K562 (cell line): Measurements from ENCODE around the gene RSPH6A. TPM values are rescaled to one million over a fixed set of nuclear protein-coding genes. Genes with fewer than 3 reads are reported as not detected.

Source experiments
- ATF7 ChIP-seq: fragments of 450-650 bp; IDR thresholded peaks from 2 replicates; pipeline ENCODE4 v1.7.1; 2014; ENCODE audit warnings: mild to moderate bottlenecking, moderate library complexity
- BHLHE40 ChIP-seq: IDR thresholded peaks from 2 replicates; pipeline ENCODE4 v1.6.1; 2011; ENCODE audit warnings: low read length, improper control_type of control experiment
- BMI1 ChIP-seq: fragments of 150-350 bp; IDR thresholded peaks from 2 replicates; pipeline ENCODE4 v1.6.1; 2014; ENCODE audit warnings: low read length
- CEBPG ChIP-seq, 3 experiments: fragments of 200-800 bp in 1 of 3; sonication (Bioruptor generic) in 1 of 3; sonication (generic) in 1 of 3; formaldehyde crosslinking in 1 of 3; IDR thresholded peaks in 2 of 3; conservative IDR thresholded peaks in 1 of 3; 2 replicates each; pipeline versions ENCODE4 v1.6.1 to v1.8.0; 2016 to 2022; ENCODE audit warnings: missing compliant biosample characterization in 2 of 3, missing genetic modification characterization in 2 of 3, mild to moderate bottlenecking in 1 of 3, missing genetic modification reagents in 1 of 3
- CHCHD3 ChIP-seq: fragments of 250-450 bp; sonication (Bioruptor Pico); IDR thresholded peaks from 2 replicates; pipeline ENCODE4 v2.1.2; 2022; ENCODE audit warnings: mild to moderate bottlenecking
- CREB3 ChIP-seq: fragments of 450-650 bp; conservative IDR thresholded peaks from 2 replicates; pipeline ENCODE4 v1.6.1; 2016; ENCODE audit warnings: missing genetic modification characterization, low read depth, mild to moderate bottlenecking, missing compliant biosample characterization, moderate library complexity
- CREM ChIP-seq: IDR thresholded peaks from 2 replicates; pipeline ENCODE4 v1.6.1; 2014; ENCODE audit warnings: antibody characterized with exemption, low read depth
- HCFC1 ChIP-seq: IDR thresholded peaks from 2 replicates; pipeline ENCODE4 v1.6.1; 2012; ENCODE audit warnings: low read depth, low read length, improper control_type of control experiment
- HDAC6 ChIP-seq: IDR thresholded peaks from 2 replicates; pipeline ENCODE4 v1.6.1; 2012; ENCODE audit warnings: low read depth, mild to moderate bottlenecking, control low read depth, inconsistent platforms, low read length, moderate library complexity
- MTA1 ChIP-seq: fragments of 450-650 bp; IDR thresholded peaks from 2 replicates; pipeline ENCODE4 v1.6.1; 2017; ENCODE audit warnings: borderline replicate concordance
- RFX1 ChIP-seq: fragments of 450-650 bp; IDR thresholded peaks from 2 replicates; pipeline ENCODE4 v1.6.1; 2016; ENCODE audit warnings: mild to moderate bottlenecking, moderate library complexity
- RFX5 ChIP-seq: IDR thresholded peaks from 2 replicates; pipeline ENCODE4 v1.6.1; 2011; ENCODE audit warnings: low read depth, mild to moderate bottlenecking, improper control_type of control experiment, low read length
- SMAD2 ChIP-seq: fragments of 150-350 bp; IDR thresholded peaks from 2 replicates; pipeline ENCODE4 v1.6.1; 2014; ENCODE audit warnings: low read depth, mild to moderate bottlenecking, low read length
- SMARCA4 ChIP-seq: fragments of 450-650 bp; IDR thresholded peaks from 2 replicates; pipeline ENCODE4 v1.6.1; 2016
- SMARCA5 ChIP-seq: fragments of 450-650 bp; IDR thresholded peaks from 2 replicates; pipeline ENCODE4 v1.6.1; 2016
- SMC3 ChIP-seq: conservative IDR thresholded peaks from 2 replicates; pipeline ENCODE4 v1.6.1; 2011; ENCODE audit warnings: low read depth, low read length, improper control_type of control experiment; ENCODE audit not compliant: insufficient read depth
- STAG1 ChIP-seq: sonication (generic); formaldehyde crosslinking; IDR thresholded peaks from 2 replicates; pipeline ENCODE4 v1.5.0; 2020; ENCODE audit warnings: missing genetic modification reagents, borderline replicate concordance
- YBX1 ChIP-seq: fragments of 450-650 bp; IDR thresholded peaks from 2 replicates; pipeline ENCODE4 v1.7.1; 2016; ENCODE audit warnings: mild to moderate bottlenecking
- ZBTB34 ChIP-seq: fragments of 250-450 bp; sonication (Bioruptor Pico); IDR thresholded peaks from 2 replicates; pipeline ENCODE4 v1.8.0; 2021; ENCODE audit warnings: mild to moderate bottlenecking, moderate library complexity
- ZFP30 ChIP-seq: fragments of 250-450 bp; sonication (Bioruptor Pico); IDR thresholded peaks from 2 replicates; pipeline ENCODE4 v1.8.0; 2022; ENCODE audit warnings: moderate library complexity, mild to moderate bottlenecking, inconsistent platforms, borderline replicate concordance
- ZNF253 ChIP-seq: fragments of 250-450 bp; sonication (Bioruptor Pico); conservative IDR thresholded peaks from 2 replicates; pipeline ENCODE4 v1.6.1; 2021; ENCODE audit warnings: mild to moderate bottlenecking
- ZNF263 ChIP-seq: sonication (generic); formaldehyde crosslinking; IDR thresholded peaks from 2 replicates; pipeline ENCODE4 v1.8.0; 2022; ENCODE audit warnings: mild to moderate bottlenecking, missing genetic modification reagents, borderline replicate concordance
- ZNF609 ChIP-seq: sonication (generic); formaldehyde crosslinking; IDR thresholded peaks from 2 replicates; pipeline ENCODE4 v1.8.1; 2023; ENCODE audit warnings: missing genetic modification reagents, mild to moderate bottlenecking, borderline replicate concordance
- polyA plus RNA-seq, 8 experiments: library from polyadenylated mRNA; depleted of rRNA in 4 of 8; stranded (reverse) in 5 of 8; unstranded in 3 of 8; fragments of >200 nt; fragmentation: Nextera tagmentation in 2 of 8; fragmentation: Illumina TruSeq in 1 of 8; extraction: Ambion mirVana in 2 of 8; extraction: Trizol in 1 of 8; gene quantifications; 2 replicates each; pipeline versions ENCODE4 v1.2.1 to v1.2.3, GENCODE V29; 2011 to 2014; ENCODE audit warnings: inconsistent platforms in 1 of 8, missing spikeins in 1 of 8
- total RNA-seq, 7 experiments: library from RNA; depleted of rRNA in 6 of 7; stranded (reverse); fragments of >200 nt in 6 of 7; fragmentation: Illumina TruSeq in 2 of 7; extraction: Trizol in 2 of 7; gene quantifications; 2 replicates each; pipeline versions ENCODE4 v1.2.1 to v1.2.3, GENCODE V29; 2011 to 2021; ENCODE audit warnings: low replicate concordance in 1 of 7

Gene RSPH6A
- total and polyA plus RNA-seq, 9 of the 15 experiments (the other 6 are each of a cell fraction or from before 2014, with no cell fraction given) = 0.03 to 0.15 (median 0.07) TPM; not detected in 5

GRCh38 chr19:45862564-45863334 is 47.6 kb upstream of the RSPH6A start, which contains the start of gene SYMPK (continued):
- TF ChIP-seq HDAC6 (no peak), ZNF253 (CRISPR knock-in tag) (no peak), CHCHD3 (CRISPR knock-in tag) (no peak), ZBTB34 (CRISPR knock-in tag) (no peak), BHLHE40 (peak; percentile 100), ATF7 (peak; percentile 69), ZNF609 (CRISPR knock-in tag) (no peak), BMI1 (no peak), SMC3 (no peak), ZNF263 (CRISPR knock-in tag) (no peak), YBX1 (no peak), SMAD2 (no peak), MTA1 (no peak), STAG1 (no peak), RFX1 (no peak), SMARCA5 (peak; percentile 80), CEBPG (CRISPR knock-in tag; IDR thresholded peaks at IDR 0.05) (no peak), CEBPG (tag; conservative IDR thresholded peaks at IDR 0.05 in 1 of 2, IDR thresholded peaks at IDR 0.05 in 1 of 2) (no peak), ZFP30 (no peak), SMARCA4 (peak; percentile 43; the same call in 1 of the 2 replicates), RFX5 (no peak), CREB3 (tag) (no peak), HCFC1 (peak; percentile 99), CREM (peak; percentile 92)
